Measurements from ENCODE around the gene NVL.
"Not testable (repeated sequence)": the region's sequence is repeated elsewhere in the genome, so short reads cannot be mapped to it uniquely, and the experiment has no call there.

Gene NVL

DNA sequence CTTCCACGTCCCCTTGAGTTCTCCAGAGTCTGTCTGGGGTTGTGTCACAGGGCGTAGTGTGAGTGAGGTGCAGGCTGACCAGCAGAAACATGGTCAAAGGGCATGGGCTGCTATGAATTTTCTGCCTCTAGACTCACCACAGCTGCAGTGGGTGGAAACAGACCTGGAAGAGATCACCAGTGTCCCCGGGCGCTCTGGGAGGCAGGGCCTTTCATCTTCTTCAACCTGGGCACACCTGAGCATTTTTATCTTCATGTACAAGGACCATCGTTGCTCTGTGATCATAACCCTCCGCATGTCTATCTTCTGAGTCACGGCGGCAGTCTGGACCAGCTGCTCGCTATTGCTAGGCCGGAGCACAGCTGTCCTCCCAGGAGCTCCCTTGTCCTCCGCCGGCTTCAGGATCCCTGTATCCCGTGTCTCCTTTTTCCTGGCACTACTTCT lies 117.3 kb downstream of the NVL start:
- Histone ChIP-seq H3K27ac (no peak overlapping the region), H3K9me3 (no peaks in the 10 kb centered on the region), H3K36me3 (no peaks in the 10 kb centered on the region), H3K27me3 (no peaks in the 10 kb centered on the region), H3K4me1 (ENCODE audit: control insufficient read depth in 1 of 2, insufficient read depth in 1 of 2, low read depth in 1 of 2, low read length in 1 of 2) (no peaks in the 10 kb centered on the region), H3K4me3 (ENCODE audit: low read depth in 1 of 2, low read length in 1 of 2) (no peak overlapping the region)
- TF ChIP-seq, protein P1, sequence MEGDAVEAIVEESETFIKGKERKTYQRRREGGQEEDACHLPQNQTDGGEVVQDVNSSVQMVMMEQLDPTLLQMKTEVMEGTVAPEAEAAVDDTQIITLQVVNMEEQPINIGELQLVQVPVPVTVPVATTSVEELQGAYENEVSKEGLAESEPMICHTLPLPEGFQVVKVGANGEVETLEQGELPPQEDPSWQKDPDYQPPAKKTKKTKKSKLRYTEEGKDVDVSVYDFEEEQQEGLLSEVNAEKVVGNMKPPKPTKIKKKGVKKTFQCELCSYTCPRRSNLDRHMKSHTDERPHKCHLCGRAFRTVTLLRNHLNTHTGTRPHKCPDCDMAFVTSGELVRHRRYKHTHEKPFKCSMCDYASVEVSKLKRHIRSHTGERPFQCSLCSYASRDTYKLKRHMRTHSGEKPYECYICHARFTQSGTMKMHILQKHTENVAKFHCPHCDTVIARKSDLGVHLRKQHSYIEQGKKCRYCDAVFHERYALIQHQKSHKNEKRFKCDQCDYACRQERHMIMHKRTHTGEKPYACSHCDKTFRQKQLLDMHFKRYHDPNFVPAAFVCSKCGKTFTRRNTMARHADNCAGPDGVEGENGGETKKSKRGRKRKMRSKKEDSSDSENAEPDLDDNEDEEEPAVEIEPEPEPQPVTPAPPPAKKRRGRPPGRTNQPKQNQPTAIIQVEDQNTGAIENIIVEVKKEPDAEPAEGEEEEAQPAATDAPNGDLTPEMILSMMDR (IDR thresholded peaks at IDR 0.05), result no peak

DNA sequence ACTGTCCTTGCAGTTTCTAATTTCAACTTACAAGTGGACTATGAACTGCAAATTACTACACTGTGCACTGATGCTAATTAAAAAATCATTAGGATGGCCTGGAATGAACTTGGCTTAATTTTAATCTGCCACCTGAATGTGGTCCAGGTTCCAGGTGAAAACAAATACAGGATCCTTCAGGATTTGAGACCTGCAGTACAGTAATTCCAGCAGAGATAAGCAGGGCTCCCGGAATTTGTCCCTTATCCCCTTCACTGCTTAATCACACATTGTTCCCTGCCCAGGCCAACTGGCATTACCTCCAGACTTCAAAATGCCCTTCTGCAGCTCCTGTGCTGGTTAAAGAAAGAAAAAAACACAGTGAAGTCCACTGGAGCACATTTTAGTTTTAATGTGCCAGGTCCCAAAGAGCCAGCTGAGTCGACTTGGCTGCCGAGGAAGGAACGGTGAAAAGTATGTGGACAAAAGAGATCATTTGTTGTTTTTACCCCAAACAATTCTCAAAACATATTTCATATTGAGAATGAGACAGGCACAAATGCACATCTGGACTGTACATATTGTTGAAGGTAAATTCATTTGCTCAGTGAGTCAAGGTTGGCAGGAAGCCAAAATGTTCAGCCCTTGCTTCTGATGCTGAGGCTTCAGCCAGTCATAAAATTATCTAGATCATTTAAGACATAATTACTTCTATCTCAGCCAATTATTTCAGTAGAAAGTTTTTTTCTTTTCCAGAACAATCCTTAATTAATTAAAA lies 118.6 kb downstream of the NVL start:
- Histone ChIP-seq H3K27me3 (no peaks in the 10 kb centered on the region), H3K9me3 (no peaks in the 10 kb centered on the region), H3K36me3 (no peaks in the 10 kb centered on the region), H3K4me3 (ENCODE audit: low read depth in 1 of 2, low read length in 1 of 2) (no peak overlapping the region), H3K4me1 (ENCODE audit: control insufficient read depth in 1 of 2, insufficient read depth in 1 of 2, low read depth in 1 of 2, low read length in 1 of 2) (no peaks in the 10 kb centered on the region), H3K27ac (no peak overlapping the region)
- TF ChIP-seq, protein P1 (IDR thresholded peaks at IDR 0.05), result no peak

DNA sequence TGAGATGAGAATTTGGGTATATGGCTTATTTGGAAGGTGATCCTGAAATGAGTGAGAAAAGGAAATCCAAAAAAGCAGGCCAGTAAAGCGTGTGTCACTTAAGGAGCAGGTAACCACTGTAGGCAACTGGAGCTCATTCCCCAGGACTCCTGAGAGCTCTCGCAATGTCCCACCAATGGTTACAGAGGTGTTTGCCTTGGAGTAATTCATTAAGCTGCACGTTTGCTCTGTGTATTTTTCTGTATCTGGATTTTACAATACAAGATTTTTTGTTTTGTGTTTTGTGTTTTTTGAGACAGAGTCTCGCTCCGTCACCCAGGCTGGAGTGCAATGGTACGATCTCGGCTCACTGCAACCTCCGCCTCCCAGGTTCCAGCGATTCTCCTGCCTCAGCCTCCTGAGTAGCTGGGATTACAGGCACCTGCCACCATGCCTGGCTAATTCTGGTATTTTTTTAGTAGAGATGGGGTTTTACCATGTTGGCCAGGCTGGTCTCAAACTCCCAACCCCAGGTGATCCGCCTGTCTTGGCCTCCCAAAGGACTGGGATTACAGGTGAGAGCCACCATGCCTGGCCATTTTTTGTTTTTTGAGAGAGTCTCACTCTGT lies 123.9 kb downstream of the NVL start:
- not testable (repeated sequence) for H3K4me1 ChIP-seq (ENCODE audit: control insufficient read depth in 1 of 2, insufficient read depth in 1 of 2, low read depth in 1 of 2, low read length in 1 of 2); H3K36me3 ChIP-seq; H3K4me3 ChIP-seq (ENCODE audit: low read depth in 1 of 2, low read length in 1 of 2); H3K9me3 ChIP-seq; H3K27me3 ChIP-seq; H3K27ac ChIP-seq

DNA sequence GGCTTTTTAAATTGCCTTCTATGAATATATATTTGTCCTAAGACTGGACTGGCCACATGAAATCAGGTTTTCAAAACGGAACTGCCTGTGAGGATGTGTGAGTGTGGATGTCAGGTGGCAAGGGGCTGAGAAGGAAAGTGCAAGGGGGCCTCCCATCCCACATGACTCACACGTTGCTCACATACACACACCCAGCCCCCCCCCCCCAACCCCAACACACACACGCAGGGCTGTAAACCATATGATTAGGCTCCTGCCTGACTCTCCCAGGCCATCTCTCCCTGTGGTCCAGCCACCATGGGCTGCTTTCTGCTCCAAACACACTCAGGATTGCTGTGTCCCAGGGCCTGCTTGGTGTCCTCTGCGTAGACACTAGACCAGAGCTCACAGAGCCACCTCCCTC lies 124.5 kb downstream of the NVL start:
- TF ChIP-seq, protein P1 (IDR thresholded peaks at IDR 0.05), result no peak
- Histone ChIP-seq H3K36me3 (peaks cover 4% of the 10 kb centered on the region), H3K9me3 (no peaks in the 10 kb centered on the region), H3K4me1 (ENCODE audit: control insufficient read depth in 1 of 2, insufficient read depth in 1 of 2, low read depth in 1 of 2, low read length in 1 of 2) (peaks cover 5 to 7% of the 10 kb centered on the region in 2 experiments), H3K4me3 (ENCODE audit: low read depth in 1 of 2, low read length in 1 of 2) (no peak overlapping the region), H3K27ac (no peak overlapping the region), H3K27me3 (no peaks in the 10 kb centered on the region)

DNA sequence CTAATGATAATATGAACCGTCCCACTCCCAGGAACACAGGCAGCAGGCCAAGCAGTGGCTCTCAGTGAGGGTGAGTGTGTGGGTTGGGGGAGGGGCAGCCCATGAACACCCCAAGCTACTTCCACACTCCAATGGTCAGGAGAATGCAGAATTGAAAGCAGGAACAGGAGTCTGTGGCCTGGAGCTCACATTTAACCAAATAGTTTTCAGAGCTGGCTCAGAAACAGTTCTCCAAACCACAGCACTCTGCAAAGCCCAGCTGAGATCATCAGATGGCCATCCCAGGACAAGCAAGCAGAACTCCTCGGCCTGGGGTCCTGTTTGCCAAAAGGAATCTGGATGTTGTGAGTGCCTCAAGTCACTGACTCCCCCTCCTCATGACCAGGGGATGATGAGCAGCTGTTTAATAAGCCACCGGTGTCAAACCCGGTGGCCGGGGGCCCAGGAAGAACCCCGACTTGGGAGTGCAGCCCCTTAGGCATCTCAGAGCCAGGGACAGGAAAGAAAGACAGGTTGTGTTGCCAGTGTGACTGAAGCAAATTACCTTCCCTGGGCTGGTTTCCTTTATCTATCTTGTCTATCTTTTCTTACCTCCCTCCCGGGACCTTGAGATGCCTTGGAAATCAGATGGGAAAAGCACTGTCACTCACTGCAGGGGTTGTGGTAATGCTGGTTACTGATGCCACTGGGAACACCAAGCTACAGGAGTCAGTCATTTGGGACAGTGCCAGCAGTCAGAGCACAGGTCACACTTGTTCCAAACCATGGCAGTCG lies 126.5 kb downstream of the NVL start:
- H3K27ac ChIP-seq, result no peak overlapping the region
- TF ChIP-seq, protein P1 (IDR thresholded peaks at IDR 0.05), result no peak

More for the DNA sequence above, 126.5 kb downstream of the NVL start:
- no peak overlapping the region for H3K4me3 ChIP-seq (ENCODE audit: low read depth in 1 of 2, low read length in 1 of 2)
- H3K36me3 ChIP-seq, result peaks cover 4% of the 10 kb centered on the region
- H3K9me3 ChIP-seq, result no peaks in the 10 kb centered on the region
- peaks cover 5 to 7% of the 10 kb centered on the region in 2 experiments for H3K4me1 ChIP-seq (ENCODE audit: control insufficient read depth in 1 of 2, insufficient read depth in 1 of 2, low read depth in 1 of 2, low read length in 1 of 2)
- no peaks in the 10 kb centered on the region for H3K27me3 ChIP-seq

All from neutrophil (primary cell).